VCaP (cell line): ENCODE results near the gene SLC16A7.
"Not testable (repeated sequence)": the region's sequence is repeated elsewhere in the genome, so short reads cannot be mapped to it uniquely, and the experiment has no call there.

Experiments
- H3K27ac ChIP-seq: fragments of 450-650 bp; 2 replicates; pipeline ENCODE4 v1.5.1; 2017
- CTCF ChIP-seq: fragments of 450-650 bp; conservative IDR thresholded peaks from 2 replicates; pipeline ENCODE4 v1.5.1; 2017; ENCODE audit warnings: mild to moderate bottlenecking, moderate library complexity

Gene SLC16A7

GRCh38 chr12:59597385-59597781 lies 1.6 kb downstream of the SLC16A7 start:
- no peak overlapping the region for H3K27ac ChIP-seq
- no peak for TF ChIP-seq CTCF

GRCh38 chr12:59600171-59600570 lies 4.3 kb downstream of the SLC16A7 start:
- no peak for TF ChIP-seq CTCF
- no peak overlapping the region for H3K27ac ChIP-seq

- TF ChIP-seq CTCF = no peak
- H3K27ac ChIP-seq = no peak overlapping the region
Observed at GRCh38 chr12:59603754-59604153, 7.9 kb downstream of the SLC16A7 start.

GRCh38 chr12:59612823-59613434 lies 17.1 kb downstream of the SLC16A7 start:
- H3K27ac ChIP-seq = not testable (repeated sequence)

GRCh38 chr12:59615392-59616165 lies 19.8 kb downstream of the SLC16A7 start:
- TF ChIP-seq CTCF = no peak
- H3K27ac ChIP-seq = no peak overlapping the region

- no peak for TF ChIP-seq CTCF
- no peak overlapping the region for H3K27ac ChIP-seq
Observed at GRCh38 chr12:59619461-59620240, 23.8 kb downstream of the SLC16A7 start.

- no peak overlapping the region for H3K27ac ChIP-seq
- no peak for TF ChIP-seq CTCF
Observed at GRCh38 chr12:59620326-59620725, 24.5 kb downstream of the SLC16A7 start.
